Measurements from ENCODE around the gene PILRA. TPM values are rescaled to one million over a fixed set of nuclear protein-coding genes. Genes with fewer than 3 reads are reported as not detected.
A peak's percentile ranks its signal among the peaks of the same experiment; 100 is the strongest.
"Not testable (repeated sequence)": the region's sequence is repeated elsewhere in the genome, so short reads cannot be mapped to it uniquely, and the experiment has no call there.

The PILRA gene
- 1 to 10 TPM in 3 of 4 donors, under 1 TPM in 1; 0.62 to 5.4 (median 2.0) TPM for total RNA-seq

GRCh38 chr7:100373261-100373831, at the start of gene PILRA:
PILRA (plus strand) TSS chr7:100373487; CDS start chr7:100373657, 170 bp downstream.
- H3K27ac ChIP-seq: peak within 1 kb of the TSS in 3 of 4 donors; percentile 14 to 52 (median 18)
- no peaks in the 10 kb centered on the region for H3K36me3 ChIP-seq
- H3K9me3 ChIP-seq: no peaks in the 10 kb centered on the region
- no peaks in the 10 kb centered on the region for H3K4me1 ChIP-seq
- ATAC-seq (peak in 1 of 2 donors; percentile 24), DNase-seq (no peak)
- TF ChIP-seq CTCF (IDR thresholded peaks at IDR 0.05 in 4 of 5, conservative IDR thresholded peaks at IDR 0.05 in 1 of 5) (no peak), POLR2A (IDR thresholded peaks at IDR 0.05) (no peak)
- intact Hi-C loops (cut with DNase I; ENCODE audit: low total_unique reads): no loop called here
- H3K4me3 ChIP-seq: peak within 1 kb of the TSS in 1 of 4 donors; percentile 15
- no peaks in the 10 kb centered on the region for H3K27me3 ChIP-seq
- in situ Hi-C loops (cut with MboI; ENCODE audit: low sequenced_read_pairs in 4 of 4): no loop called here

GRCh38 chr7:100324194-100324593, 49.1 kb upstream of the PILRA start:
- H3K9me3 ChIP-seq; H3K36me3 ChIP-seq; H3K4me3 ChIP-seq; in situ Hi-C loops (cut with MboI; ENCODE audit: low sequenced_read_pairs in 4 of 4); H3K27ac ChIP-seq; H3K27me3 ChIP-seq; intact Hi-C loops (cut with DNase I; ENCODE audit: low total_unique reads); DNase-seq; H3K4me1 ChIP-seq; ATAC-seq: not testable (repeated sequence)

- ATAC-seq; H3K9me3 ChIP-seq; H3K27ac ChIP-seq; H3K36me3 ChIP-seq; intact Hi-C loops (cut with DNase I; ENCODE audit: low total_unique reads); H3K27me3 ChIP-seq; DNase-seq; H3K4me3 ChIP-seq; H3K4me1 ChIP-seq: not testable (repeated sequence)
- in situ Hi-C loops (cut with MboI; ENCODE audit: low sequenced_read_pairs in 4 of 4): loop anchor here in 2 of 4 donors (25.0 kb wide), 2 partner anchors 163 to 188 kb away; partner anchors contain the start of genes GAL3ST4 (in 1 of the 2), LAMTOR4 (in 1 of the 2), MBLAC1 (in 1 of the 2) and TRAPPC14 (in 1 of the 2)
Observed at GRCh38 chr7:100325671-100326070, 47.6 kb upstream of the PILRA start.

GRCh38 chr7:100326914-100327313, 46.4 kb upstream of the PILRA start:
- H3K4me3 ChIP-seq; intact Hi-C loops (cut with DNase I; ENCODE audit: low total_unique reads); H3K36me3 ChIP-seq; H3K4me1 ChIP-seq; DNase-seq; H3K27ac ChIP-seq; H3K27me3 ChIP-seq; H3K9me3 ChIP-seq; ATAC-seq: not testable (repeated sequence)
- in situ Hi-C loops (cut with MboI; ENCODE audit: low sequenced_read_pairs in 4 of 4): loop anchor here in 2 of 4 donors (25.0 kb wide), 2 partner anchors 165 to 190 kb away; partner anchors contain the start of genes GAL3ST4 (in 1 of the 2), LAMTOR4 (in 1 of the 2), MBLAC1 (in 1 of the 2) and TRAPPC14 (in 1 of the 2)

GRCh38 chr7:100335566-100336466, 37.5 kb upstream of the PILRA start:
- H3K27me3 ChIP-seq, H3K9me3 ChIP-seq: not testable (repeated sequence)
- ATAC-seq: peak; percentile 99 to 100
- H3K36me3 ChIP-seq: peaks cover 0 to 16% of the 10 kb centered on the region in 2 donors
- intact Hi-C loops (cut with DNase I; ENCODE audit: low total_unique reads) (loop anchor here (5.0 kb wide), 1 partner anchor 91 kb away; the partner anchor contains the start of genes MEPCE and ZCWPW1), in situ Hi-C loops (cut with MboI; ENCODE audit: low sequenced_read_pairs in 4 of 4) (loop anchor here in 2 of 4 donors (25.0 kb wide), 2 partner anchors 174 to 199 kb away; partner anchors contain the start of genes GAL3ST4 (in 1 of the 2), LAMTOR4 (in 1 of the 2), MBLAC1 (in 1 of the 2) and TRAPPC14 (in 1 of the 2))
- peaks cover 8 to 16% of the 10 kb centered on the region in 2 donors for H3K4me1 ChIP-seq
- peak overlapping the region; percentile 92 to 97 (median 94) for H3K27ac ChIP-seq
- peak; percentile 87 to 95 for DNase-seq
- peak in 2 of 5 experiments; percentile 17 to 20 for TF ChIP-seq CTCF (IDR thresholded peaks at IDR 0.05 in 4 of 5, conservative IDR thresholded peaks at IDR 0.05 in 1 of 5)
- TF ChIP-seq POLR2A (IDR thresholded peaks at IDR 0.05): peak; percentile 100
- peak overlapping the region; percentile 77 to 90 (median 82) for H3K4me3 ChIP-seq

- H3K9me3 ChIP-seq, DNase-seq, ATAC-seq, H3K4me3 ChIP-seq, H3K27me3 ChIP-seq: not testable (repeated sequence)
- H3K36me3 ChIP-seq: peaks cover 0 to 22% of the 10 kb centered on the region in 2 donors
- peak overlapping the region; percentile 22 to 97 (median 94) for H3K27ac ChIP-seq
- intact Hi-C loops (cut with DNase I; ENCODE audit: low total_unique reads) (loop anchor here (5.0 kb wide), 1 partner anchor 89 kb away; the partner anchor contains the start of genes MEPCE and ZCWPW1), in situ Hi-C loops (cut with MboI; ENCODE audit: low sequenced_read_pairs in 4 of 4) (loop anchor here in 2 of 4 donors (25.0 kb wide), 2 partner anchors 176 to 201 kb away; partner anchors contain the start of genes GAL3ST4 (in 1 of the 2), LAMTOR4 (in 1 of the 2), MBLAC1 (in 1 of the 2) and TRAPPC14 (in 1 of the 2))
- H3K4me1 ChIP-seq: peaks cover 22 to 31% of the 10 kb centered on the region in 2 donors
Observed at GRCh38 chr7:100338083-100338696, 35.1 kb upstream of the PILRA start.

GRCh38 chr7:100341286-100341685, 32.0 kb upstream of the PILRA start:
- Histone ChIP-seq H3K4me1 (peaks cover 36 to 44% of the 10 kb centered on the region in 2 donors), H3K27ac (peak overlapping the region; percentile 52 to 90 (median 71)), H3K36me3 (peaks cover 0 to 26% of the 10 kb centered on the region in 2 donors)
- ATAC-seq (peak in 1 of 2 donors; percentile 39), DNase-seq (peak in 1 of 2 donors; percentile 44)
- H3K9me3 ChIP-seq, H3K4me3 ChIP-seq, H3K27me3 ChIP-seq: not testable (repeated sequence)
- intact Hi-C loops (cut with DNase I; ENCODE audit: low total_unique reads): loop anchor here (10.0 kb wide), 2 partner anchors 66 to 126 kb away; partner anchors contain the start of gene PVRIG
- in situ Hi-C loops (cut with MboI; ENCODE audit: low sequenced_read_pairs in 4 of 4): loop anchor here in 2 of 4 donors (25.0 kb wide), 2 partner anchors 179 to 204 kb away; partner anchors contain the start of genes GAL3ST4 (in 1 of the 2), LAMTOR4 (in 1 of the 2), MBLAC1 (in 1 of the 2) and TRAPPC14 (in 1 of the 2)

Data from gastrocnemius medialis (tissue), 4 donors.